ENCODE data around the gene WWOX.

WWOX gene

GRCh38 chr16:78709137-78709884, 609.9 kb downstream of the WWOX start:
- TF ChIP-seq CTCF (IDR thresholded peaks at IDR 0.05): no peak
- H3K36me3 ChIP-seq: no peaks in the 10 kb centered on the region
- H3K27me3 ChIP-seq: no peaks in the 10 kb centered on the region
- no peaks in the 10 kb centered on the region for H3K4me1 ChIP-seq (ENCODE audit: control insufficient read depth in 1 of 2, insufficient read depth in 1 of 2, low read depth in 1 of 2, low read length in 1 of 2)
- no peaks in the 10 kb centered on the region for H3K9me3 ChIP-seq
- H3K27ac ChIP-seq: no peak overlapping the region
- no peak overlapping the region for H3K4me3 ChIP-seq (ENCODE audit: low read depth in 1 of 2, low read length in 1 of 2)

- H3K4me1 ChIP-seq (ENCODE audit: control insufficient read depth in 1 of 2, insufficient read depth in 1 of 2, low read depth in 1 of 2, low read length in 1 of 2): no peaks in the 10 kb centered on the region
These were observed 615.7 kb downstream of the WWOX start for GRCh38 chr16:78715106-78715505.

GRCh38 chr16:78715673-78716072, 616.2 kb downstream of the WWOX start:
- TF ChIP-seq CTCF (IDR thresholded peaks at IDR 0.05): no peak
- Histone ChIP-seq H3K27me3 (no peaks in the 10 kb centered on the region), H3K27ac (no peak overlapping the region), H3K9me3 (no peaks in the 10 kb centered on the region), H3K36me3 (no peaks in the 10 kb centered on the region), H3K4me3 (ENCODE audit: low read depth in 1 of 2, low read length in 1 of 2) (no peak overlapping the region), H3K4me1 (ENCODE audit: control insufficient read depth in 1 of 2, insufficient read depth in 1 of 2, low read depth in 1 of 2, low read length in 1 of 2) (no peaks in the 10 kb centered on the region)

More at GRCh38 chr16:78715106-78715505, 615.7 kb downstream of the WWOX start:
- Histone ChIP-seq H3K27me3 (no peaks in the 10 kb centered on the region), H3K4me3 (ENCODE audit: low read depth in 1 of 2, low read length in 1 of 2) (no peak overlapping the region), H3K27ac (no peak overlapping the region), H3K36me3 (no peaks in the 10 kb centered on the region), H3K9me3 (no peaks in the 10 kb centered on the region)
- TF ChIP-seq CTCF (IDR thresholded peaks at IDR 0.05): no peak

GRCh38 chr16:78718141-78718540, 618.7 kb downstream of the WWOX start:
- H3K27ac ChIP-seq: no peak overlapping the region
- no peaks in the 10 kb centered on the region for H3K9me3 ChIP-seq
- no peak overlapping the region for H3K4me3 ChIP-seq (ENCODE audit: low read depth in 1 of 2, low read length in 1 of 2)
- TF ChIP-seq CTCF (IDR thresholded peaks at IDR 0.05): no peak
- no peaks in the 10 kb centered on the region for H3K36me3 ChIP-seq
- H3K27me3 ChIP-seq: no peaks in the 10 kb centered on the region
- no peaks in the 10 kb centered on the region for H3K4me1 ChIP-seq (ENCODE audit: control insufficient read depth in 1 of 2, insufficient read depth in 1 of 2, low read depth in 1 of 2, low read length in 1 of 2)

GRCh38 chr16:78720416-78720815, 621.0 kb downstream of the WWOX start:
- Histone ChIP-seq H3K4me3 (ENCODE audit: low read depth in 1 of 2, low read length in 1 of 2) (no peak overlapping the region), H3K27ac (no peak overlapping the region), H3K27me3 (no peaks in the 10 kb centered on the region), H3K4me1 (ENCODE audit: control insufficient read depth in 1 of 2, insufficient read depth in 1 of 2, low read depth in 1 of 2, low read length in 1 of 2) (no peaks in the 10 kb centered on the region), H3K36me3 (no peaks in the 10 kb centered on the region), H3K9me3 (no peaks in the 10 kb centered on the region)
- TF ChIP-seq CTCF (IDR thresholded peaks at IDR 0.05): no peak
